Breast epithelium (tissue), 4 donors: ENCODE results near the gene CCDC70. TPM values are rescaled to one million over a fixed set of nuclear protein-coding genes. Genes with fewer than 3 reads are reported as not detected.
A peak's percentile ranks its signal among the peaks of the same experiment; 100 is the strongest.

Source experiments
- DNase-seq, 2 donors: peaks; one replicate each; pipeline ENCODE4 v3.0.0-alpha.2; 2019; ENCODE audit warnings: low spot score in 2 of 2
- H3K27ac ChIP-seq, 2 donors: fragments of 200-600 bp; sonication (generic) in 1 of 2; one replicate each; pipeline ENCODE4 v1.5.1; 2016 to 2019; ENCODE audit warnings: mild to moderate bottlenecking in 1 of 2
- H3K27me3 ChIP-seq, 2 donors: fragments of 200-600 bp; sonication (generic) in 1 of 2; one replicate each; pipeline versions ENCODE4 v1.5.1 to v1.6.0; 2017 to 2019; ENCODE audit warnings: control low read depth in 1 of 2, mild to moderate bottlenecking in 1 of 2
- H3K36me3 ChIP-seq: fragments of 200-600 bp; one replicate; pipeline ENCODE4 v1.5.1; 2019
- H3K4me1 ChIP-seq, 2 donors: fragments of 200-600 bp; sonication (generic); one replicate each; pipeline ENCODE4 v1.5.1; 2016 to 2019; ENCODE audit warnings: control low read depth in 1 of 2
- H3K4me3 ChIP-seq, 3 donors: fragments of 200-600 bp; sonication (generic); 1 replicate in 2 of 3; 2 replicates in 1 of 3; pipeline ENCODE4 v1.5.1; 2016 to 2019; ENCODE audit warnings: mild to moderate bottlenecking in 3 of 3, moderate library complexity in 2 of 3
- H3K9me3 ChIP-seq, 2 donors: fragments of 200-600 bp; sonication (generic) in 1 of 2; one replicate each; pipeline ENCODE4 v1.5.1; 2016 to 2019; ENCODE audit warnings: control low read depth in 1 of 2
- POLR2A ChIP-seq: fragments of 450-650 bp; IDR thresholded peaks from one replicate; pipeline ENCODE4 v1.6.1; 2016; ENCODE audit warnings: antibody characterized with exemption, mild to moderate bottlenecking, moderate library complexity
- POLR2AphosphoS5 ChIP-seq, 3 donors: sonication (generic); formaldehyde crosslinking; IDR thresholded peaks; one replicate each; pipeline ENCODE4 v1.6.1; 2017; ENCODE audit warnings: antibody characterized with exemption in 3 of 3
- intact Hi-C: fragments of 100-400 bp; cut with DNase I; formaldehyde crosslinking; loops from one replicate; pipeline ENCODE4 v1.15.1; 2023; ENCODE audit warnings: low total_unique reads
- total RNA-seq, 3 donors: library from RNA; depleted of rRNA; stranded (reverse); fragments of >200 nt; gene quantifications; one replicate each; pipeline ENCODE4 v1.1.0, GENCODE V29; 2016
- TF ChIP-seq, protein P1 (sequence below), 3 donors: fragments of 450-650 bp; IDR thresholded peaks; one replicate each; pipeline ENCODE4 v1.5.1; 2016 to 2017; ENCODE audit warnings: antibody characterized with exemption in 3 of 3, mild to moderate bottlenecking in 3 of 3, moderate library complexity in 3 of 3

The CCDC70 gene
- total RNA-seq, 3 donors from 2014 or later, result not detected

DNA sequence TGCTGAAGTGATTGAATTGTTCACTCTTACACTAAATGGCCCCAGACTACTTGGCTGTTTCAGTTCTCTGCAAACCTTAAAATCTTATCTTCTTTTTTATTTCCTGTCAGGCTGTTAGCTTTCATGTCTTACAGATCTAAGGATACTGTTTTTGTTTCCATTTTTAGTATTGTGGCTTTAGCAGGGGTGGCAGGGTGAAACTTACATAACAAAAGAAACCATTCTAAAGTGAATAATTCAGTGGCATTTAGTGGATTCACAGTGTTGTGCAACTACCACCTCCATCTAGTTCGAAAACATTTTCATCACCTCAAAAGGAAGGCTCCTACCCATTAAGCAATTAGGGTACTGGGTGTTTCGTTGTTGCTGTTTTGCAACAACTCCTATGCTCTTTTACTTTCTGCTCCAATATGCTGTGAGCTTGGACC, 36.6 kb upstream of the CCDC70 start:
- no peak for DNase-seq
- Histone ChIP-seq H3K4me3 (no peak overlapping the region), H3K4me1 (peaks cover 0 to 4% of the 10 kb centered on the region in 2 donors), H3K9me3 (no peaks in the 10 kb centered on the region), H3K27me3 (no peaks in the 10 kb centered on the region), H3K36me3 (no peaks in the 10 kb centered on the region), H3K27ac (peak overlapping the region; percentile 14 to 55)
- TF ChIP-seq POLR2A, result no peak
- peak in 1 of 3 donors; percentile 30 for TF ChIP-seq POLR2AphosphoS5 (IDR thresholded peaks at IDR 0.05)
- TF ChIP-seq, protein P1, sequence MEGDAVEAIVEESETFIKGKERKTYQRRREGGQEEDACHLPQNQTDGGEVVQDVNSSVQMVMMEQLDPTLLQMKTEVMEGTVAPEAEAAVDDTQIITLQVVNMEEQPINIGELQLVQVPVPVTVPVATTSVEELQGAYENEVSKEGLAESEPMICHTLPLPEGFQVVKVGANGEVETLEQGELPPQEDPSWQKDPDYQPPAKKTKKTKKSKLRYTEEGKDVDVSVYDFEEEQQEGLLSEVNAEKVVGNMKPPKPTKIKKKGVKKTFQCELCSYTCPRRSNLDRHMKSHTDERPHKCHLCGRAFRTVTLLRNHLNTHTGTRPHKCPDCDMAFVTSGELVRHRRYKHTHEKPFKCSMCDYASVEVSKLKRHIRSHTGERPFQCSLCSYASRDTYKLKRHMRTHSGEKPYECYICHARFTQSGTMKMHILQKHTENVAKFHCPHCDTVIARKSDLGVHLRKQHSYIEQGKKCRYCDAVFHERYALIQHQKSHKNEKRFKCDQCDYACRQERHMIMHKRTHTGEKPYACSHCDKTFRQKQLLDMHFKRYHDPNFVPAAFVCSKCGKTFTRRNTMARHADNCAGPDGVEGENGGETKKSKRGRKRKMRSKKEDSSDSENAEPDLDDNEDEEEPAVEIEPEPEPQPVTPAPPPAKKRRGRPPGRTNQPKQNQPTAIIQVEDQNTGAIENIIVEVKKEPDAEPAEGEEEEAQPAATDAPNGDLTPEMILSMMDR (IDR thresholded peaks at IDR 0.05), result no peak
- intact Hi-C loops, result no loop called here

DNA sequence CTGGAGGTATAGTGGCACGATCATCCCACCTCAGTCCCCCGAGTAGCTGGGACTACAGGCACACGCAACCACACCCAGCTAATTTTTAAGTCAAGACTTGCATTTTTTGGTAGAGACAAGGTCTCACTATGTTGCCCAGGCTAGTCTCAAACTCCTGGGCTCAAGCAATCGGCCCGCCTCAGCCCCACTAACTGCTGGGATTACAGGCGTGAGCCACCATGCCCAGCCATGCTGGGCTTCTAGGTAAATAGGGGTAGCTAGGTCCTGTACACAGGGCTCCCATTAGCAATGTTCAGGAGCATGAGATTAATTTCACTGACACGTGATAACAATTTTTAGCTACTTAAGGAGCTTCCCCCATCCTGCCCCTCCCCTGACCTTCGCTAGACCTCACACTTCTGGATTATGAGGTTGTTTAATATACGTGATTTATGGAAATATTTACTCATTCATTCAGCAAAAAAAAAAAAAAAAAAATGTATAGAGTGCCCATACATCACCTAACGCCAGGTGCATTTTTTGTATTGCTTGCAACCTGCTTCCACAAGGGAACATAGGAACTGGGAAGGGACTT, 36.0 kb upstream of the CCDC70 start:
- H3K9me3 ChIP-seq, result no peaks in the 10 kb centered on the region
- peak overlapping the region; percentile 50 to 61 for H3K27ac ChIP-seq
- H3K36me3 ChIP-seq, result no peaks in the 10 kb centered on the region
- no peak overlapping the region for H3K4me3 ChIP-seq
- H3K27me3 ChIP-seq, result no peaks in the 10 kb centered on the region
- DNase-seq, result no peak
- intact Hi-C loops, result no loop called here
- TF ChIP-seq, protein P1 (IDR thresholded peaks at IDR 0.05), result no peak
- TF ChIP-seq POLR2AphosphoS5 (IDR thresholded peaks at IDR 0.05) (no peak), POLR2A (no peak)
- peaks cover 0 to 4% of the 10 kb centered on the region in 2 donors for H3K4me1 ChIP-seq

DNA sequence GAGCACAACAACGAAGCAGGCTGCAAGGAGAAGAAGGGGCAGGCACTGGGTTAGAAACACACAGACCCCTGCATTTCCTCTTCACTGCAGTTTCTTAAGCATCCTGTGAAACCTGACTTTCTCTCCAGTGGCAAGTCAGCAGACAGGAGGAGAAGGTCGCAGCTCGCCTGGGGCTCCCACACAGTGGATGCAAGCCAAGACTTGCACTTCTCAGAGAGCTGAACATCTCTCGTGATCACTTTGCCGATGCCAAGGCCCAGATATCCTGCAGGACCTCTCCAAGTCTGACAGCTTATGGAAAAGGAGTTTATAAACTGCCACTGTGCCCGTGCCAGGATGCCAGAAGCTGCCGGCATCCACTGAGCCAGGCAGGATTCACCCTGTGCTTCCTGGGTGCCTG, 35.2 kb upstream of the CCDC70 start:
- Histone ChIP-seq H3K27ac (peak overlapping the region; percentile 20 to 61), H3K36me3 (no peaks in the 10 kb centered on the region), H3K4me3 (peak overlapping the region in 1 of 3 donors; percentile 10), H3K9me3 (no peaks in the 10 kb centered on the region), H3K27me3 (no peaks in the 10 kb centered on the region), H3K4me1 (peaks cover 0 to 4% of the 10 kb centered on the region in 2 donors)
- intact Hi-C loops, result no loop called here
- TF ChIP-seq POLR2A (no peak), POLR2AphosphoS5 (IDR thresholded peaks at IDR 0.05) (no peak)
- TF ChIP-seq, protein P1 (IDR thresholded peaks at IDR 0.05), result no peak
- peak in 1 of 2 donors; percentile 71 for DNase-seq

DNA sequence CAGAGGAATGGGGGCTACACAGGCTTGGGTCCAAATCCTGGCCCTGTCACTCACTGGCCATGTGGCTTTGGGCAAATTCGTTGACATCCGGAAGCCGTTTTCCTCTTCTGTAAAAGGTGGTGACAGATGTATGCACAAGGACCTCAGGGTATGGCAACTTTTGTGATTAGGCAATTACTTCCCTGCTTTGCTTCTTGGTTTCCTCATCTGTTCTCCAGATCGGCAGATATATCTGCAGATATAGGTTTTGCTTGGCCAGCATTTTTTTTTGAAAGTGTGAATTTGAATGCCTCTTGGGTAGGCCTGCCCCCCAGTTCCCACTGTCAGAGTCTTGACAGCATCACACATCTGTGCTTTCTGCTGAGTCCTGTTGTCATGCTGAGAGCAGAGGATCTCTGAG, 34.5 kb upstream of the CCDC70 start:
- no peak for DNase-seq
- Histone ChIP-seq H3K9me3 (no peaks in the 10 kb centered on the region), H3K27me3 (no peaks in the 10 kb centered on the region), H3K36me3 (no peaks in the 10 kb centered on the region), H3K4me3 (no peak overlapping the region), H3K27ac (peak overlapping the region in 1 of 2 donors; percentile 61), H3K4me1 (peaks cover 0 to 4% of the 10 kb centered on the region in 2 donors)
- intact Hi-C loops, result no loop called here
- no peak for TF ChIP-seq POLR2A

DNA sequence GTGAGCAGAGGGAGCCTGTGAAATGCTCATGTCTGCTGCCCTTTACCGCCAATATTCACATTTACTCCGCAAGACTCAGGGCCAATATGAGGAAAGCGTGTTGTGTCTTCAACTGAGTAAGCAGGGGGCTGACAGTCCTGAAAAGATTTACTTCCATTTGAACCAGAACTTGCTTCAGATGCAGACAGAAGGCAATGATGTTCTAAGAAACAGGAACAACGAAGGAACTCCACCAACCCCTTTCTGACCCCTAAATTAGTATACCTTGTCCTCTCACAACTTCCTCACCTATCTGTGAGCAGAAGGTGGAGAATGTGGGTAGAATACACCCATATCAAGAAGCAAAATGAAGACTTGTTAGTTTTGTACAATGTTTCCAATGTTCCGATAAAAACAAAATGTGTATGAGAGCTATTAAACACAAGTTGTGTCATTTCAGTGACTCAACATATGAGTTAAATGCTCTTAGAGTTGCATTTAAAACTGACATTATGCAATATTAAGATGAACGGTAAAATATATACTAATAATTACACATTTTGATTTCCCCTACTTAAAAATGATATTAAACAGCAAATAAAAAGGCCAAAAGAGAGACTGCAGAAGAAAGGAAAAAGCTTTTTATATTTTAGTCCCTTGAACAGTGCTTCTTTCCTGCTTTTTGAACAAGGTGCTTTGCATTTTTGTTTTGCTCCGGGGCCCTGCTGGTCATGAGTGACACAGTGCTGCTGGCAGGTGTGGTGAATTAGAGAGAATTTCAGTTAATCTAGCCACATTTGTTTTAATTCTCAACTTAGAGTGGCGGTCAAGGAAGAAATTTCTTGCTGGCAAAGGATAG, 32.8 kb upstream of the CCDC70 start:
- no peak for DNase-seq
- intact Hi-C loops, result no loop called here
- no peaks in the 10 kb centered on the region for H3K9me3 ChIP-seq
- H3K36me3 ChIP-seq, result no peaks in the 10 kb centered on the region
- H3K27me3 ChIP-seq, result no peaks in the 10 kb centered on the region
- peaks cover 0 to 4% of the 10 kb centered on the region in 2 donors for H3K4me1 ChIP-seq
- TF ChIP-seq POLR2A (no peak), POLR2AphosphoS5 (IDR thresholded peaks at IDR 0.05) (no peak)
- TF ChIP-seq, protein P1 (IDR thresholded peaks at IDR 0.05), result no peak
- no peak overlapping the region for H3K4me3 ChIP-seq
- H3K27ac ChIP-seq, result no peak overlapping the region
